Duodenal mucosa (tissue), 2 donors: ENCODE data around the gene NAT8L.

Experiments
- H3K27ac ChIP-seq: one replicate; pipeline ENCODE4 v1.7.0; 2013; ENCODE audit warnings: low read depth, low read length
- H3K27me3 ChIP-seq, 2 donors: one replicate each; pipeline ENCODE4 v1.7.0; 2013; ENCODE audit warnings: low read length in 2 of 2, control low read depth in 1 of 2; ENCODE audit not compliant: insufficient read depth in 2 of 2, control insufficient read depth in 1 of 2
- H3K36me3 ChIP-seq, 2 donors: one replicate each; pipeline ENCODE4 v1.7.0; 2013; ENCODE audit warnings: low read length in 2 of 2, control low read depth in 1 of 2; ENCODE audit not compliant: insufficient read depth in 2 of 2, control insufficient read depth in 1 of 2
- H3K4me1 ChIP-seq, 2 donors: one replicate each; pipeline ENCODE4 v1.7.0; 2013; ENCODE audit warnings: low read length in 2 of 2, control low read depth in 1 of 2; ENCODE audit not compliant: insufficient read depth in 2 of 2, control insufficient read depth in 1 of 2
- H3K4me3 ChIP-seq, 2 donors: one replicate each; pipeline ENCODE4 v1.7.0; 2013; ENCODE audit warnings: low read length in 2 of 2, low read depth in 1 of 2
- H3K9ac ChIP-seq, 2 donors: one replicate each; pipeline ENCODE4 v1.7.0; 2013; ENCODE audit warnings: low read length in 2 of 2, low read depth in 1 of 2
- H3K9me3 ChIP-seq, 2 donors: one replicate each; pipeline ENCODE4 v1.7.0; 2013; ENCODE audit warnings: low read length in 2 of 2, control low read depth in 1 of 2; ENCODE audit not compliant: control insufficient read depth in 1 of 2

Gene NAT8L

DNA sequence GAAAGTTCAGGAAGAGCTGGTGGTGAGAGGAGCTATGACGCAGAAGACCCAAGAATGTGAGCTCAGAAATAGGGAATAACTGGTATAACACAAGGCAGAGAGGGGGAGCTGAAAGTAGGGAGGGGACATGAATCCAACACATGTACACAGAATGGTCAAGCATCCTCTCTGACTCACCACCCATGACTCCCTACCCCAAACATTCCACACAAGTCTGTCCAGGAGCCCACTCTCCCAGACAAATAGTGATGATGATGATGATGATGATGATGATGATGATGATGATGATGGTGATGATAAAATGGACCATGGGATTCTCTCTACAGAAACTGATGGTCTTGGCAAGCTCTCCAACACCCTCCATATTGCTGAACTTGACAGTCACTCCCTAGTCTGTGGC lies 46.4 kb downstream of the NAT8L start:
- Histone ChIP-seq H3K27ac (no peak overlapping the region), H3K4me1 (no peaks in the 10 kb centered on the region), H3K9me3 (peaks cover 3 to 16% of the 10 kb centered on the region in 2 donors), H3K4me3 (no peak overlapping the region), H3K27me3 (no peaks in the 10 kb centered on the region), H3K9ac (no peak overlapping the region), H3K36me3 (no peaks in the 10 kb centered on the region)

DNA sequence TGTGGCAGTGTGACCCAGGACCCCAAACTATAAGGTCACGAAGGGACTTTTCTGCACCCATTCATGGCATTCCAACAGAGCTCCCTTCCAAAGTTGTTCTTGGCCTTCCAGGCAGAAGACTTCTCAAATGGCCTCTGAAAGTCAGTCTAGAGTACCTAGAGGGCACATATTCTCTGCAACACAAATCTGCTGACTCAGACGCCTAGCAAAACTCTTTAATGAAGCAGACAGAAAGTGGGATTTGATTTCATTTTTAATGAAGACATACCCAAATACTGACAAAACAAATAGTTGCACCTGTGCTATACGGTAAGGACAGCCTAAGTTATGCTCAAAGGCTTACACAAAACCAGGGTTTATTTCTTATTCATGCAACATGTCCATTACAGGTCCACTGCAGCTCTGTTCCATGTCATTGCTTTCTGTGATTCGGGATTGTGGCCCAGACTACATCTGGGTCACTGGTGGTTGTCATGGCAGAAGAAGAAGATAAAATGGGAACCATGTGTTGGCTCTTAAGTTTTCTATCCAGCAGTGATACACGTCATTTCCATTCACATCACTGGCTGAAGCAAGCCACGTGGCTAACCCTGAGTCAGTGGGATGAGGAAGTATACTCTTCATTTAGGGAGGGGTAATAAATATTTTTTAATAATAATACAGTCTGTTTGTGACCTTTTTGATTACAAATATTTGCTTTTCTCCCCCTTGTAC lies 57.7 kb downstream of the NAT8L start:
- Histone ChIP-seq H3K4me3 (no peak overlapping the region), H3K27ac (no peak overlapping the region), H3K36me3 (no peaks in the 10 kb centered on the region), H3K9ac (no peak overlapping the region), H3K4me1 (no peaks in the 10 kb centered on the region), H3K9me3 (no peaks in the 10 kb centered on the region), H3K27me3 (no peaks in the 10 kb centered on the region)
